ENCODE data around the gene PRKCQ. TPM values are rescaled to one million over a fixed set of nuclear protein-coding genes. Genes with fewer than 3 reads are reported as not detected.

PRKCQ gene
- total RNA-seq, 3 donors from 2014 or later, result 1.5 to 2.2 (median 1.6) TPM

DNA sequence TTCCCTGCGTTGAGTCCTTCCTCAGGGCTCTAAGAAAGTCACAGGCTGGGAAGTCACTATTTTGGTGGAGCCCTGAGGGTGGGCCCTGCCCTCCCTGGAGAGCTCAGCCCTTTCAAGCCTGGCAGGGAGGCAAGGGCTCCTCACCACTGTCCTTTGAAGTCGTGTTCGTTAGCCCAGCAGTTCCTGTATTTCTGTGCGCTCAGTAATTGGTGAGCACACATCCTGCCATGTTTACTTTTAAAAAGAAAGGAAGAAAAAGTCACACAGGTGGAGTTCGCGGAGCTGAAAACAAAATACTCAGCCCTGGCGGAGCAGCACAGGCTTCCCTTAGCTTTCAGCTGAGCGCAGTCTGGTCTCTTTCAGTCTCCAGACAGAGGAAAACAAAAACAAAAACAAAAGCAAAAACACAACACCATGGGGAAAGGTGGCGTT lies 37.1 kb downstream of the PRKCQ start:
- Histone ChIP-seq H3K4me3 (no peak overlapping the region), H3K4me1 (ENCODE audit: low read depth) (no peaks in the 10 kb centered on the region), H3K9me3 (no peaks in the 10 kb centered on the region), H3K36me3 (ENCODE audit: low read depth) (no peaks in the 10 kb centered on the region)
- ATAC-seq, result peak; percentile 73
- no peak for DNase-seq
- TF ChIP-seq, protein P1, sequence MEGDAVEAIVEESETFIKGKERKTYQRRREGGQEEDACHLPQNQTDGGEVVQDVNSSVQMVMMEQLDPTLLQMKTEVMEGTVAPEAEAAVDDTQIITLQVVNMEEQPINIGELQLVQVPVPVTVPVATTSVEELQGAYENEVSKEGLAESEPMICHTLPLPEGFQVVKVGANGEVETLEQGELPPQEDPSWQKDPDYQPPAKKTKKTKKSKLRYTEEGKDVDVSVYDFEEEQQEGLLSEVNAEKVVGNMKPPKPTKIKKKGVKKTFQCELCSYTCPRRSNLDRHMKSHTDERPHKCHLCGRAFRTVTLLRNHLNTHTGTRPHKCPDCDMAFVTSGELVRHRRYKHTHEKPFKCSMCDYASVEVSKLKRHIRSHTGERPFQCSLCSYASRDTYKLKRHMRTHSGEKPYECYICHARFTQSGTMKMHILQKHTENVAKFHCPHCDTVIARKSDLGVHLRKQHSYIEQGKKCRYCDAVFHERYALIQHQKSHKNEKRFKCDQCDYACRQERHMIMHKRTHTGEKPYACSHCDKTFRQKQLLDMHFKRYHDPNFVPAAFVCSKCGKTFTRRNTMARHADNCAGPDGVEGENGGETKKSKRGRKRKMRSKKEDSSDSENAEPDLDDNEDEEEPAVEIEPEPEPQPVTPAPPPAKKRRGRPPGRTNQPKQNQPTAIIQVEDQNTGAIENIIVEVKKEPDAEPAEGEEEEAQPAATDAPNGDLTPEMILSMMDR (IDR thresholded peaks at IDR 0.05), result no peak
- intact Hi-C loops (cut with DNase I, micrococcal nuclease), result no loop called here

DNA sequence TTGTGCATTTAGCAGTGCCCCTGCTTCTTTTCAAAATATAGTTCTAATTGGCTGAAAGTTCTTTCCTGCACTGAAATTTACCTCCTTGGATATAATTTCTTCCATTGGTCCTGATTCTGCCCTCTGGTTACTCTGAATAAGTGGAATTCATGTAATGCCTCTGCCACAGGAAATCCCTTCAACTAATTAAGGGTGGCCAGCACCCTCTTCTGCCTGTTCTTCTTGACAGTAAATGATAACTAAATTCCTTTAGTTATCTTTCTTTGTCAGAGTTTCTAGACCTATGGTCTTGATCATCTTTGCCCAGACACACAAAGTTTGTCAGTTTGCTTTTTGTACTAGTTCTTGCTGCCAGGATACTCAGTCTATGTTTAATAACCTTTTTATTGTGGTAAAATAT lies 40.2 kb downstream of the PRKCQ start:
- Histone ChIP-seq H3K4me1 (ENCODE audit: low read depth) (no peaks in the 10 kb centered on the region), H3K4me3 (no peak overlapping the region), H3K9me3 (no peaks in the 10 kb centered on the region), H3K36me3 (ENCODE audit: low read depth) (no peaks in the 10 kb centered on the region)
- DNase-seq (no peak), ATAC-seq (no peak)
- intact Hi-C loops (cut with DNase I, micrococcal nuclease), result no loop called here
- TF ChIP-seq, protein P1 (IDR thresholded peaks at IDR 0.05), result no peak

DNA sequence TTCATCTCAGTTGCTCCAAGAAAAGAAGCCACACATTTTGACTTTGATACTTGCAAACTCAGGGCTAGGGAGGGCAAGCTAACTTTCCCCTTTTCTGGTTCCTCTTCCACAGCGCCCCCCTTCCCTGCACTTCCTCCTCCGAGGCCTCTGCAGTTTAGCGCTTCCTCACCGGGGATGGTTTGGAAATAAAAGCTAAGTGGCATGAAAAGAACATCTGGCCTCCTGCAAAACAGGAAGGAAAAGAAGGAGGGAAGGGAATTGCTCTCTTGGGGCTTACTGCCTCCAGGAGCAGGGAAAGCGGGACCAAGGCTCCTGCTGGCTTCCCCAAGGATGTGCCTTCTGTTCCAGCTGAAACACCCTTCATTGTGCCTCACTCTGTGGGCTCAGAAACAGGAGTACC lies 42.3 kb downstream of the PRKCQ start:
- no peaks in the 10 kb centered on the region for H3K9me3 ChIP-seq
- TF ChIP-seq, protein P1 (IDR thresholded peaks at IDR 0.05), result no peak
- DNase-seq (no peak), ATAC-seq (no peak)
- intact Hi-C loops (cut with DNase I, micrococcal nuclease), result no loop called here
- no peaks in the 10 kb centered on the region for H3K4me1 ChIP-seq (ENCODE audit: low read depth)
- H3K36me3 ChIP-seq (ENCODE audit: low read depth), result no peaks in the 10 kb centered on the region
- no peak overlapping the region for H3K4me3 ChIP-seq

DNA sequence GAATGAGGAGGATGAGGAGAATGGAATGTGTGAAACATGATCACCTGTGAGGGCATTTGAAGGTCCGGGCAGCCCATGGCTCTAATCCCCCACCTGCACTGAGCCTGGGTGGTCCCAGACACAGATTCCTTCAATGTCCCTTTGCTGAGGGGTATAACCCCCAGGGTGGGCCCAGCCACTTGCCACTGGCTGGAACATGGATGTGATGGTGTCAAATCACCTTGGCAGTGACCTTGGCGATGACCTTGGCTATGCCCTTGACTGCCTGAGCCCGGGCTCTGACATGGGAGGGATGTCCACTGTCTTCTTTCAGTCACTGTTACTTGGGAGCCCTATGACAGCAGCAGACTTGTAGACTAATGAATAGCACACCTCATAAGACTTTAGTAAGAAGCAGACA lies 44.0 kb downstream of the PRKCQ start:
- TF ChIP-seq, protein P1 (IDR thresholded peaks at IDR 0.05), result no peak
- Histone ChIP-seq H3K36me3 (ENCODE audit: low read depth) (no peaks in the 10 kb centered on the region), H3K4me3 (no peak overlapping the region), H3K9me3 (no peaks in the 10 kb centered on the region), H3K4me1 (ENCODE audit: low read depth) (no peaks in the 10 kb centered on the region)
- intact Hi-C loops (cut with DNase I, micrococcal nuclease), result no loop called here
- no peak for DNase-seq
- ATAC-seq, result no peak

DNA sequence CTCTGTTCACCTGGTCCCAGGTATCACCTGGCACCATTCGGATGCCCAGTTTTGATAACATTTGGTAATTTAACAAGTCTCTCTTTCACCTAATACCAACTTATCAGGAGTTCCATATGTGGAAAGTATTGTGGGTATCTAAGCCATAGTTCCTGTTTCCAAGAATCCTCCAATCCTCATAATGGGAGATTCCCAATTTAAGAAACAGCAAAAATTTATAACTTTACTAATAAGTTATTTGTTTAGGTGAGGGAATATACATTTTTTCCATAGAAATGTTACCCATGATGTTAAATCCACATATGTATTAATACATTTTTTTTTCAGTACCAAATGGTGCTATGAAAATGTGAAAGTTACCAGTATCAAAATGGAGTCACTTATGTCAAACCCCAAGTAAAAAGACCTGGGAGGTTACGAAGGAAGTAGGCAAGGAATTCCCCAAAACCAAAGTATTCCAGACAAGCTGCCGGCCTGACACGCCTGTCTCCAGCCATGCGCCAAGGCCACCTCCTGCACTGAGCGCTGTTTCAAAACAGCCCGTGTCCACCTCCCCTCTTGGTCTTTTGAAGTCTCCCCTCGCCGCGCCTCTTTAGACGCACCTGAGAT lies 44.8 kb downstream of the PRKCQ start:
- ATAC-seq (no peak), DNase-seq (no peak)
- Histone ChIP-seq H3K4me1 (ENCODE audit: low read depth) (no peaks in the 10 kb centered on the region), H3K4me3 (no peak overlapping the region), H3K36me3 (ENCODE audit: low read depth) (no peaks in the 10 kb centered on the region), H3K9me3 (no peaks in the 10 kb centered on the region)
- intact Hi-C loops (cut with DNase I, micrococcal nuclease), result no loop called here
- TF ChIP-seq, protein P1 (IDR thresholded peaks at IDR 0.05), result no peak

DNA sequence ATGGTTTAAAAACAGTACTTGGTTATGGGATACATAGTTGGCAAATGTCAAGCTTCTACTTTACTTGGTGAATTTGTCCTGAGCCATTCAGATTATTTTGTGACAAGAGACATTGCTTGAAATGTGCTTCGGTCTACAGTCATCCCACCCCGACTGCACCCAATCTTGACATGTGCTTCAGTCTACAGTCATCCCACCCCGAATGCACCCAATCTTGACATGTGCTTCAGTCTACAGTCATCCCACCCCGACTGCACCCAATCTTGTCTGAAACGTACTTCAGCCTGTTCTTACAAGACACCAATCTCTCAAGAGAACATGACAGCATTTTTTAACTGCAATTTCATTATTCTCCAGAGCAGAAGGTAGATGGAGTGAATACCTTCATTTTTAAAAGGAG lies 47.8 kb downstream of the PRKCQ start:
- ATAC-seq (no peak), DNase-seq (no peak)
- no peaks in the 10 kb centered on the region for H3K4me1 ChIP-seq (ENCODE audit: low read depth)

More for the DNA sequence above, 47.8 kb downstream of the PRKCQ start:
- H3K36me3 ChIP-seq (ENCODE audit: low read depth), result no peaks in the 10 kb centered on the region
- TF ChIP-seq, protein P1 (IDR thresholded peaks at IDR 0.05), result no peak
- no peaks in the 10 kb centered on the region for H3K9me3 ChIP-seq
- intact Hi-C loops (cut with DNase I, micrococcal nuclease), result no loop called here
- no peak overlapping the region for H3K4me3 ChIP-seq
